Testis (tissue), 2 donors: ENCODE data around the gene ADPGK.

Experiments
- CTCF ChIP-seq, 3 experiments: fragments of 450-650 bp in 2 of 3; fragments of 200-600 bp in 1 of 3; sonication (generic) in 1 of 3; IDR thresholded peaks; one replicate each; pipeline ENCODE4 v1.5.1; 2016 to 2019; ENCODE audit warnings: antibody characterized with exemption in 3 of 3, mild to moderate bottlenecking in 2 of 3, moderate library complexity in 1 of 3
- POLR2A ChIP-seq: fragments of 450-650 bp; IDR thresholded peaks from one replicate; pipeline ENCODE4 v1.6.1; 2017; ENCODE audit warnings: antibody characterized with exemption, mild to moderate bottlenecking, moderate library complexity

GRCh38 chr15:72764656-72765055, 18.9 kb downstream of the ADPGK start:
- TF ChIP-seq CTCF (IDR thresholded peaks at IDR 0.05) (no peak), POLR2A (no peak)
